Tibial nerve (tissue), 4 donors: ENCODE data around the gene SKAP1.

ENCODE experiments used
- CTCF ChIP-seq, 5 experiments: fragments of 200-600 bp in 3 of 5; fragments of 450-650 bp in 2 of 5; sonication (generic) in 3 of 5; IDR thresholded peaks; one replicate each; pipeline ENCODE4 v1.5.1; 2016 to 2019; ENCODE audit warnings: antibody characterized with exemption in 5 of 5, mild to moderate bottlenecking in 3 of 5, moderate library complexity in 2 of 5
- EP300 ChIP-seq, 2 donors: sonication (generic); formaldehyde crosslinking; IDR thresholded peaks; one replicate each; pipeline ENCODE4 v1.6.1; 2017; ENCODE audit warnings: antibody characterized with exemption in 2 of 2, mild to moderate bottlenecking in 1 of 2
- POLR2A ChIP-seq, 2 donors: fragments of 450-650 bp; IDR thresholded peaks; one replicate each; pipeline ENCODE4 v1.6.1; 2017; ENCODE audit warnings: antibody characterized with exemption in 2 of 2, mild to moderate bottlenecking in 2 of 2, moderate library complexity in 2 of 2

- TF ChIP-seq CTCF (IDR thresholded peaks at IDR 0.05): no peak
- no peak for TF ChIP-seq POLR2A (IDR thresholded peaks at IDR 0.05)
- no peak for TF ChIP-seq EP300 (IDR thresholded peaks at IDR 0.05)
These were observed 216.2 kb downstream of the SKAP1 start for GRCh38 chr17:48213797-48214196.
